ENCODE measurements around the gene SCMH1. TPM values are rescaled to one million over a fixed set of nuclear protein-coding genes. Genes with fewer than 3 reads are reported as not detected.
"Not testable (repeated sequence)": the region's sequence is repeated elsewhere in the genome, so short reads cannot be mapped to it uniquely, and the experiment has no call there.

Gene SCMH1
- total RNA-seq, 2 experiments from 2014 or later: 47.0 to 47.7 TPM

- TF ChIP-seq, protein P1, sequence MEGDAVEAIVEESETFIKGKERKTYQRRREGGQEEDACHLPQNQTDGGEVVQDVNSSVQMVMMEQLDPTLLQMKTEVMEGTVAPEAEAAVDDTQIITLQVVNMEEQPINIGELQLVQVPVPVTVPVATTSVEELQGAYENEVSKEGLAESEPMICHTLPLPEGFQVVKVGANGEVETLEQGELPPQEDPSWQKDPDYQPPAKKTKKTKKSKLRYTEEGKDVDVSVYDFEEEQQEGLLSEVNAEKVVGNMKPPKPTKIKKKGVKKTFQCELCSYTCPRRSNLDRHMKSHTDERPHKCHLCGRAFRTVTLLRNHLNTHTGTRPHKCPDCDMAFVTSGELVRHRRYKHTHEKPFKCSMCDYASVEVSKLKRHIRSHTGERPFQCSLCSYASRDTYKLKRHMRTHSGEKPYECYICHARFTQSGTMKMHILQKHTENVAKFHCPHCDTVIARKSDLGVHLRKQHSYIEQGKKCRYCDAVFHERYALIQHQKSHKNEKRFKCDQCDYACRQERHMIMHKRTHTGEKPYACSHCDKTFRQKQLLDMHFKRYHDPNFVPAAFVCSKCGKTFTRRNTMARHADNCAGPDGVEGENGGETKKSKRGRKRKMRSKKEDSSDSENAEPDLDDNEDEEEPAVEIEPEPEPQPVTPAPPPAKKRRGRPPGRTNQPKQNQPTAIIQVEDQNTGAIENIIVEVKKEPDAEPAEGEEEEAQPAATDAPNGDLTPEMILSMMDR (conservative IDR thresholded peaks at IDR 0.05; ENCODE audit: low read length): no peak
- no peak for TF ChIP-seq EZH2phosphoT487 (IDR thresholded peaks at IDR 0.05; ENCODE audit: borderline replicate concordance, low read depth, low read length)
- POLR2A ChIA-PET: interaction anchor here (1.1 to 1.4 kb wide), 3 partner anchors 8 to 22 kb away, joined by 3 to 5 read pairs (median 3); no protein-coding TSS in a partner anchor
- H3K9me3 ChIP-seq (ENCODE audit: low read length): peaks cover 31% of the 10 kb centered on the region; the same call in 1 of the 2 replicates
- H3K4me1 ChIP-seq (ENCODE audit: insufficient read depth, low read length, poor library complexity, severe bottlenecking): peaks cover 18% of the 10 kb centered on the region
- peaks cover 26% of the 10 kb centered on the region; the same call in 1 of the 2 replicates for H3K79me2 ChIP-seq (ENCODE audit: insufficient read depth, low read depth, low read length)
- H4K20me1 ChIP-seq (ENCODE audit: insufficient read depth, low read length): no peaks in the 10 kb centered on the region
- DNase-seq (ENCODE audit: low spot score): no peak
- H2AFZ ChIP-seq (ENCODE audit: low read length): no peak overlapping the region
- no peak overlapping the region for H3K4me2 ChIP-seq (ENCODE audit: low read length)
- no TSS peak for BruUV-seq (replicated peaks)
- peaks cover 44% of the 10 kb centered on the region for H3K36me3 ChIP-seq (ENCODE audit: insufficient read depth, low read length)
- no peaks in the 10 kb centered on the region for H3K9me2 ChIP-seq (ENCODE audit: insufficient read depth, low read length)
- CTCF ChIA-PET (ENCODE audit: unreplicated experiment): no interaction called here
- intact Hi-C loops (cut with micrococcal nuclease; ENCODE audit: unreplicated experiment): no loop called here
- no peak overlapping the region for H3K27ac ChIP-seq (ENCODE audit: low read depth, low read length, poor library complexity, severe bottlenecking)
- no peak overlapping the region for H3K4me3 ChIP-seq (ENCODE audit: low read depth, low read length, poor library complexity, severe bottlenecking)
These were observed 26.5 kb downstream of the SCMH1 start for GRCh38 chr1:41215623-41216022.

GRCh38 chr1:41213341-41213740, 28.8 kb downstream of the SCMH1 start:
- no peak overlapping the region for H3K4me3 ChIP-seq (ENCODE audit: low read depth, low read length, poor library complexity, severe bottlenecking)
- 0 out of 2 replicates have a peak, but pooled peaks cover 13% of the 10 kb centered on the region for H3K9me3 ChIP-seq (ENCODE audit: low read length)
- no TSS peak for BruUV-seq (replicated peaks)
- peaks cover 23% of the 10 kb centered on the region; the same call in 1 of the 2 replicates for H3K79me2 ChIP-seq (ENCODE audit: insufficient read depth, low read depth, low read length)
- H3K27ac ChIP-seq (ENCODE audit: low read depth, low read length, poor library complexity, severe bottlenecking): no peak overlapping the region
- TF ChIP-seq, protein P1 (conservative IDR thresholded peaks at IDR 0.05; ENCODE audit: low read length): no peak
- TF ChIP-seq EZH2phosphoT487 (IDR thresholded peaks at IDR 0.05; ENCODE audit: borderline replicate concordance, low read depth, low read length): no peak
- intact Hi-C loops (cut with micrococcal nuclease; ENCODE audit: unreplicated experiment): no loop called here
- no peak overlapping the region for H2AFZ ChIP-seq (ENCODE audit: low read length)
- no peak for DNase-seq (ENCODE audit: low spot score)
- H4K20me1 ChIP-seq (ENCODE audit: insufficient read depth, low read length): no peaks in the 10 kb centered on the region
- peaks cover 18% of the 10 kb centered on the region for H3K4me1 ChIP-seq (ENCODE audit: insufficient read depth, low read length, poor library complexity, severe bottlenecking)
- peaks cover 22% of the 10 kb centered on the region for H3K36me3 ChIP-seq (ENCODE audit: insufficient read depth, low read length)
- no peaks in the 10 kb centered on the region for H3K9me2 ChIP-seq (ENCODE audit: insufficient read depth, low read length)
- no peak overlapping the region for H3K4me2 ChIP-seq (ENCODE audit: low read length)
- ChIA-PET CTCF (ENCODE audit: unreplicated experiment) (no interaction called here), POLR2A (interaction anchor here (1.3 to 1.5 kb wide), 2 partner anchors 15 to 20 kb away, joined by 3 read pairs; no protein-coding TSS in a partner anchor)

- H3K9me2 ChIP-seq (ENCODE audit: insufficient read depth, low read length); intact Hi-C loops (cut with micrococcal nuclease; ENCODE audit: unreplicated experiment); H4K20me1 ChIP-seq (ENCODE audit: insufficient read depth, low read length); POLR2A ChIA-PET; H3K4me3 ChIP-seq (ENCODE audit: low read depth, low read length, poor library complexity, severe bottlenecking); CTCF ChIA-PET (ENCODE audit: unreplicated experiment); H3K36me3 ChIP-seq (ENCODE audit: insufficient read depth, low read length); DNase-seq (ENCODE audit: low spot score); H3K9me3 ChIP-seq (ENCODE audit: low read length); H2AFZ ChIP-seq (ENCODE audit: low read length); H3K4me2 ChIP-seq (ENCODE audit: low read length); BruUV-seq (replicated peaks); H3K27ac ChIP-seq (ENCODE audit: low read depth, low read length, poor library complexity, severe bottlenecking): not testable (repeated sequence)
- Histone ChIP-seq H3K4me1 (ENCODE audit: insufficient read depth, low read length, poor library complexity, severe bottlenecking) (peaks cover 15% of the 10 kb centered on the region), H3K79me2 (ENCODE audit: insufficient read depth, low read depth, low read length) (peaks cover 13% of the 10 kb centered on the region; the same call in 1 of the 2 replicates)
These were observed 30.5 kb downstream of the SCMH1 start for GRCh38 chr1:41211608-41212007.

- H3K4me2 ChIP-seq (ENCODE audit: low read length); intact Hi-C loops (cut with micrococcal nuclease; ENCODE audit: unreplicated experiment); BruUV-seq (replicated peaks); H3K79me2 ChIP-seq (ENCODE audit: insufficient read depth, low read depth, low read length); H3K9me2 ChIP-seq (ENCODE audit: insufficient read depth, low read length); H2AFZ ChIP-seq (ENCODE audit: low read length); H4K20me1 ChIP-seq (ENCODE audit: insufficient read depth, low read length); H3K4me3 ChIP-seq (ENCODE audit: low read depth, low read length, poor library complexity, severe bottlenecking); H3K27ac ChIP-seq (ENCODE audit: low read depth, low read length, poor library complexity, severe bottlenecking); CTCF ChIA-PET (ENCODE audit: unreplicated experiment); DNase-seq (ENCODE audit: low spot score); POLR2A ChIA-PET: not testable (repeated sequence)
- peaks cover 10% of the 10 kb centered on the region for H3K4me1 ChIP-seq (ENCODE audit: insufficient read depth, low read length, poor library complexity, severe bottlenecking)
- peaks cover 19% of the 10 kb centered on the region for H3K36me3 ChIP-seq (ENCODE audit: insufficient read depth, low read length)
- H3K9me3 ChIP-seq (ENCODE audit: low read length): peaks cover 10% of the 10 kb centered on the region; the same call in 1 of the 2 replicates
These were observed 35.1 kb downstream of the SCMH1 start for GRCh38 chr1:41207053-41207452.

All from OCI-LY7 (cell line).